ENCODE data around the gene OR2M3. TPM values are rescaled to one million over a fixed set of nuclear protein-coding genes. Genes with fewer than 3 reads are reported as not detected.
A peak's percentile ranks its signal among the peaks of the same experiment; 100 is the strongest.

Gene OR2M3, protein sequence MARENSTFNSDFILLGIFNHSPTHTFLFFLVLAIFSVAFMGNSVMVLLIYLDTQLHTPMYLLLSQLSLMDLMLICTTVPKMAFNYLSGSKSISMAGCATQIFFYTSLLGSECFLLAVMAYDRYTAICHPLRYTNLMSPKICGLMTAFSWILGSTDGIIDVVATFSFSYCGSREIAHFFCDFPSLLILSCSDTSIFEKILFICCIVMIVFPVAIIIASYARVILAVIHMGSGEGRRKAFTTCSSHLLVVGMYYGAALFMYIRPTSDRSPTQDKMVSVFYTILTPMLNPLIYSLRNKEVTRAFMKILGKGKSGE
- not detected for polyA plus RNA-seq (2013, experiment 1 of 2)
- polyA plus RNA-seq (2013, experiment 2 of 2), result not detected

GRCh38 chr1:248196965-248197364 is at the start of gene OR2M3:
Gene OR2M3, plus strand, starts transcription at chr1:248197265. Its CDS starts 5,803 bp downstream, at chr1:248203068.
- no peak within 1 kb of the TSS for H3K27ac ChIP-seq (replicated peaks; ENCODE audit: low read length)
- H3K79me1 ChIP-seq (ENCODE audit: low read depth, low read length), result no peaks in the 10 kb centered on the region
- no peak within 1 kb of the TSS for H3K9ac ChIP-seq (ENCODE audit: low read depth, low read length, poor library complexity)
- no peak within 1 kb of the TSS for H4K91ac ChIP-seq (ENCODE audit: low read depth, low read length, poor library complexity)
- WGBS, 2 donors (ENCODE audit: extremely low coverage in 2 of 2, insufficient read length in 2 of 2, insufficient replicate concordance in 1 of 2), result no CpG with 5 or more reads among the region's 4 CpGs
- H2AK5ac ChIP-seq (ENCODE audit: low read depth, low read length), result no peak within 1 kb of the TSS
- no peaks in the 10 kb centered on the region for H3K27me3 ChIP-seq (ENCODE audit: control insufficient read depth in 3 of 3, insufficient read depth in 3 of 3, low read depth in 1 of 3, low read length in 3 of 3)
- no peak within 1 kb of the TSS for H3K4ac ChIP-seq (ENCODE audit: low read length)
- H3K4me3 ChIP-seq (ENCODE audit: low read length in 2 of 2), result no peak within 1 kb of the TSS
- H3K4me2 ChIP-seq (ENCODE audit: insufficient read depth, low read length, poor library complexity, severe bottlenecking), result no peak within 1 kb of the TSS
- no peak within 1 kb of the TSS for H3K14ac ChIP-seq (ENCODE audit: low read length)
- H3K23ac ChIP-seq (ENCODE audit: low read depth, low read length, poor library complexity), result no peak within 1 kb of the TSS
- H3K9me3 ChIP-seq (replicated peaks in 1 of 2; ENCODE audit: control insufficient read depth in 2 of 2, insufficient read depth in 1 of 2, low read depth in 1 of 2, low read length in 2 of 2), result peaks cover 0 to 6% of the 10 kb centered on the region in 2 donors
- no peak within 1 kb of the TSS for H3K18ac ChIP-seq (ENCODE audit: low read length)
- no peaks in the 10 kb centered on the region for H3K36me3 ChIP-seq (replicated peaks in 1 of 2; ENCODE audit: control insufficient read depth in 2 of 2, insufficient read depth in 2 of 2, low read length in 2 of 2)
- H3K4me1 ChIP-seq (ENCODE audit: control insufficient read depth in 2 of 2, insufficient read depth in 1 of 2, low read depth in 1 of 2, low read length in 2 of 2), result peaks cover 0 to under 1% of the 10 kb centered on the region in 2 donors
- H2BK120ac ChIP-seq (ENCODE audit: low read depth, low read length), result no peak within 1 kb of the TSS
- no peak within 1 kb of the TSS for H2AFZ ChIP-seq (ENCODE audit: low read length)
- no peak for DNase-seq (ENCODE audit: low spot score)
- no peak within 1 kb of the TSS for H2BK5ac ChIP-seq (ENCODE audit: low read length)
- H4K8ac ChIP-seq (ENCODE audit: low read depth, low read length), result no peak within 1 kb of the TSS
- no peak within 1 kb of the TSS for H2BK12ac ChIP-seq (ENCODE audit: low read length)
- no peak within 1 kb of the TSS for H2BK15ac ChIP-seq (ENCODE audit: low read length)

- no peak overlapping the region for H2BK12ac ChIP-seq (ENCODE audit: low read length)
- no peaks in the 10 kb centered on the region for H3K36me3 ChIP-seq (replicated peaks in 1 of 2; ENCODE audit: control insufficient read depth in 2 of 2, insufficient read depth in 2 of 2, low read length in 2 of 2)
- peaks cover 0 to 17% of the 10 kb centered on the region in 2 donors for H3K9me3 ChIP-seq (replicated peaks in 1 of 2; ENCODE audit: control insufficient read depth in 2 of 2, insufficient read depth in 1 of 2, low read depth in 1 of 2, low read length in 2 of 2)
- no peak overlapping the region for H3K14ac ChIP-seq (ENCODE audit: low read length)
- H2AFZ ChIP-seq (ENCODE audit: low read length), result peak overlapping the region; percentile 45
- H3K27me3 ChIP-seq (ENCODE audit: control insufficient read depth in 3 of 3, insufficient read depth in 3 of 3, low read depth in 1 of 3, low read length in 3 of 3), result no peaks in the 10 kb centered on the region
- no peak overlapping the region for H3K9ac ChIP-seq (ENCODE audit: low read depth, low read length, poor library complexity)
- H2BK120ac ChIP-seq (ENCODE audit: low read depth, low read length), result no peak overlapping the region
- no CpG with 5 or more reads among the region's 6 CpGs for WGBS, 2 donors (ENCODE audit: extremely low coverage in 2 of 2, insufficient read length in 2 of 2, insufficient replicate concordance in 1 of 2)
- H2AK5ac ChIP-seq (ENCODE audit: low read depth, low read length), result no peak overlapping the region
- no peak overlapping the region for H3K23ac ChIP-seq (ENCODE audit: low read depth, low read length, poor library complexity)
- H3K4ac ChIP-seq (ENCODE audit: low read length), result no peak overlapping the region
- no peak overlapping the region for H3K27ac ChIP-seq (replicated peaks; ENCODE audit: low read length)
- no peak overlapping the region for H2BK15ac ChIP-seq (ENCODE audit: low read length)
- H3K4me2 ChIP-seq (ENCODE audit: insufficient read depth, low read length, poor library complexity, severe bottlenecking), result no peak overlapping the region
- no peak for DNase-seq (ENCODE audit: low spot score)
- H4K8ac ChIP-seq (ENCODE audit: low read depth, low read length), result no peak overlapping the region
- no peaks in the 10 kb centered on the region for H3K4me1 ChIP-seq (ENCODE audit: control insufficient read depth in 2 of 2, insufficient read depth in 1 of 2, low read depth in 1 of 2, low read length in 2 of 2)
- no peaks in the 10 kb centered on the region for H3K79me1 ChIP-seq (ENCODE audit: low read depth, low read length)
- H3K4me3 ChIP-seq (ENCODE audit: low read length in 2 of 2), result no peak overlapping the region
- H3K18ac ChIP-seq (ENCODE audit: low read length), result no peak overlapping the region
- no peak overlapping the region for H2BK5ac ChIP-seq (ENCODE audit: low read length)
- no peak overlapping the region for H4K91ac ChIP-seq (ENCODE audit: low read depth, low read length, poor library complexity)
Measured at GRCh38 chr1:248152056-248152827, 44.8 kb upstream of the OR2M3 start.

DNA sequence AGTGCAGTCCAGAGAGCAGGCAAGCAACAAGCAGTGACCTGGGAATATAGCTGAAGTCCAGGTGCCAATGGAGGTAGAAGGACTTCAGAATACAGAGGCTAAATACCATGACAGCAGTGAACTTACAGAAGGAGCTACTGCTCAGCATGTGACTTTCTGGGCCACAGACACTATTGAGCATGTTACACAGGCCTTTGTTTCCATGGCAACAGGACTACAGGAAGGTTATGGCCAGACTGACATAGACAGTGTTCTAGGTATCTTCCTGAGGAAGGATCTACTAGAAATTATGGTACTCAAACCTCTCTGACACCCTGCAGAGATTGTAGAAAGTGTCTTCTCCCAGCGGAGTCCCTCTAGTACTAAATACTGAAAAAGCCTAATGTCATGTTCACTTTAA is 41.1 kb upstream of the OR2M3 start:
- no peak overlapping the region for H3K9ac ChIP-seq (ENCODE audit: low read depth, low read length, poor library complexity)
- H3K9me3 ChIP-seq (replicated peaks in 1 of 2; ENCODE audit: control insufficient read depth in 2 of 2, insufficient read depth in 1 of 2, low read depth in 1 of 2, low read length in 2 of 2), result peaks cover 0 to 17% of the 10 kb centered on the region in 2 donors
- no peak overlapping the region for H3K4ac ChIP-seq (ENCODE audit: low read length)

DNA sequence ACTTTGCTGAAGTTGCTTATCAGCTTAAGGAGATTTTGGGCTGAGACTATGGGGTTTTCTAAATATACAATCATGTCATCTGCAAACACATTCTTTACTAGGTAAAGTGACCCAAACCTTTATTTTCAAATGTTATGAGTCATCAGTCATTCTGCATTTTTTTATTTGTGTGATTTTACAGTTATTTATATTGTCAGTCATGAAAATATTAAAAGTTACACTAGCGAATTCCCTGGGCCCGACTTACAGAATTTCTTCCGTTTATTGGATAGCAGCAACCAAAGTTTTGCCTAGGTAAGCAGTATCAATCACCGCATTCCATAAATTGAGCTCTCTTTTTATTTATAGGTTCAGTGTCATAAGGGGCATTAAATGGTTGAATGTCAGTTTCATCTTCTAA is 38.3 kb upstream of the OR2M3 start:
- H3K14ac ChIP-seq (ENCODE audit: low read length), result no peak overlapping the region
- no peak overlapping the region for H3K27ac ChIP-seq (replicated peaks; ENCODE audit: low read length)
- no peak overlapping the region for H3K18ac ChIP-seq (ENCODE audit: low read length)
- no peak overlapping the region for H3K4me3 ChIP-seq (ENCODE audit: low read length in 2 of 2)
- H3K9ac ChIP-seq (ENCODE audit: low read depth, low read length, poor library complexity), result no peak overlapping the region
- H3K4ac ChIP-seq (ENCODE audit: low read length), result no peak overlapping the region
- H3K36me3 ChIP-seq (replicated peaks in 1 of 2; ENCODE audit: control insufficient read depth in 2 of 2, insufficient read depth in 2 of 2, low read length in 2 of 2), result no peaks in the 10 kb centered on the region
- H2BK15ac ChIP-seq (ENCODE audit: low read length), result no peak overlapping the region
- H2AK5ac ChIP-seq (ENCODE audit: low read depth, low read length), result no peak overlapping the region
- no peaks in the 10 kb centered on the region for H3K4me1 ChIP-seq (ENCODE audit: control insufficient read depth in 2 of 2, insufficient read depth in 1 of 2, low read depth in 1 of 2, low read length in 2 of 2)
- H3K27me3 ChIP-seq (ENCODE audit: control insufficient read depth in 3 of 3, insufficient read depth in 3 of 3, low read depth in 1 of 3, low read length in 3 of 3), result peaks cover 0 to 3% (median 0%) of the 10 kb centered on the region in 3 experiments
- no peak overlapping the region for H4K8ac ChIP-seq (ENCODE audit: low read depth, low read length)
- DNase-seq (ENCODE audit: low spot score), result no peak
- H3K9me3 ChIP-seq (replicated peaks in 1 of 2; ENCODE audit: control insufficient read depth in 2 of 2, insufficient read depth in 1 of 2, low read depth in 1 of 2, low read length in 2 of 2), result peaks cover 0 to 8% of the 10 kb centered on the region in 2 donors
- no peak overlapping the region for H3K23ac ChIP-seq (ENCODE audit: low read depth, low read length, poor library complexity)
- no peak overlapping the region for H2BK120ac ChIP-seq (ENCODE audit: low read depth, low read length)
- no peak overlapping the region for H2AFZ ChIP-seq (ENCODE audit: low read length)
- no peak overlapping the region for H4K91ac ChIP-seq (ENCODE audit: low read depth, low read length, poor library complexity)
- no peaks in the 10 kb centered on the region for H3K79me1 ChIP-seq (ENCODE audit: low read depth, low read length)
- no peak overlapping the region for H3K4me2 ChIP-seq (ENCODE audit: insufficient read depth, low read length, poor library complexity, severe bottlenecking)
- H2BK12ac ChIP-seq (ENCODE audit: low read length), result no peak overlapping the region
- WGBS, 2 donors (ENCODE audit: extremely low coverage in 2 of 2, insufficient read length in 2 of 2, insufficient replicate concordance in 1 of 2), result no CpG with 5 or more reads among the region's 4 CpGs
- no peak overlapping the region for H2BK5ac ChIP-seq (ENCODE audit: low read length)

More for the DNA sequence above, 41.1 kb upstream of the OR2M3 start:
- no peak overlapping the region for H2BK15ac ChIP-seq (ENCODE audit: low read length)
- H3K36me3 ChIP-seq (replicated peaks in 1 of 2; ENCODE audit: control insufficient read depth in 2 of 2, insufficient read depth in 2 of 2, low read length in 2 of 2), result no peaks in the 10 kb centered on the region
- WGBS, 2 donors (ENCODE audit: extremely low coverage in 2 of 2, insufficient read length in 2 of 2, insufficient replicate concordance in 1 of 2), result no CpG with 5 or more reads among the region's 1 CpG
- no peak overlapping the region for H3K23ac ChIP-seq (ENCODE audit: low read depth, low read length, poor library complexity)
- H3K18ac ChIP-seq (ENCODE audit: low read length), result no peak overlapping the region
- H2AK5ac ChIP-seq (ENCODE audit: low read depth, low read length), result no peak overlapping the region
- H2BK5ac ChIP-seq (ENCODE audit: low read length), result no peak overlapping the region
- DNase-seq (ENCODE audit: low spot score), result no peak
- H3K14ac ChIP-seq (ENCODE audit: low read length), result no peak overlapping the region
- H2BK120ac ChIP-seq (ENCODE audit: low read depth, low read length), result no peak overlapping the region
- H3K4me1 ChIP-seq (ENCODE audit: control insufficient read depth in 2 of 2, insufficient read depth in 1 of 2, low read depth in 1 of 2, low read length in 2 of 2), result no peaks in the 10 kb centered on the region
- H3K4me2 ChIP-seq (ENCODE audit: insufficient read depth, low read length, poor library complexity, severe bottlenecking), result no peak overlapping the region
- H3K27me3 ChIP-seq (ENCODE audit: control insufficient read depth in 3 of 3, insufficient read depth in 3 of 3, low read depth in 1 of 3, low read length in 3 of 3), result peaks cover 0 to 3% (median 0%) of the 10 kb centered on the region in 3 experiments
- H2BK12ac ChIP-seq (ENCODE audit: low read length), result no peak overlapping the region
- no peak overlapping the region for H4K8ac ChIP-seq (ENCODE audit: low read depth, low read length)
- no peak overlapping the region for H3K4me3 ChIP-seq (ENCODE audit: low read length in 2 of 2)
- H3K79me1 ChIP-seq (ENCODE audit: low read depth, low read length), result no peaks in the 10 kb centered on the region
- no peak overlapping the region for H3K27ac ChIP-seq (replicated peaks; ENCODE audit: low read length)
- H2AFZ ChIP-seq (ENCODE audit: low read length), result peak overlapping the region; percentile 24
- no peak overlapping the region for H4K91ac ChIP-seq (ENCODE audit: low read depth, low read length, poor library complexity)
